HL-60 (cell line): ENCODE results near the gene RPE65.

Source experiments
- DNase-seq, 2 experiments: peaks; one replicate each; pipeline ENCODE4 v3.0.0-alpha.2; 2010 to 2020; ENCODE audit warnings: low read depth in 1 of 2, low spot score in 1 of 2
- H3K27ac ChIP-seq: fragments of 250-450 bp; sonication (Bioruptor Pico); replicated peaks from 2 replicates; pipeline ENCODE4 v1.5.1; 2020; ENCODE audit warnings: mild to moderate bottlenecking, moderate library complexity
- H3K27me3 ChIP-seq: fragments of 250-450 bp; sonication (Bioruptor Pico); 2 replicates; pipeline ENCODE4 v1.5.1; 2021; ENCODE audit warnings: mild to moderate bottlenecking, moderate library complexity; ENCODE audit not compliant: insufficient read depth, poor library complexity, severe bottlenecking
- H3K4me3 ChIP-seq: replicated peaks from 2 replicates; pipeline ENCODE4 v1.5.1; 2011; ENCODE audit warnings: mild to moderate bottlenecking, control low read depth, low read length; ENCODE audit not compliant: insufficient read depth
- GABPA ChIP-seq: IDR thresholded peaks from 2 replicates; pipeline ENCODE4 v1.6.1; 2012; ENCODE audit warnings: low read depth
- POLR2AphosphoS5 ChIP-seq: IDR thresholded peaks from 2 replicates; pipeline ENCODE4 v1.6.1; 2012; ENCODE audit warnings: low read depth
- SPI1 ChIP-seq: IDR thresholded peaks from 2 replicates; pipeline ENCODE4 v1.6.1; 2012; ENCODE audit warnings: low read depth, mild to moderate bottlenecking, borderline replicate concordance
- TF ChIP-seq, protein P1 (sequence below): IDR thresholded peaks from 2 replicates; pipeline ENCODE4 v1.6.1; 2012; ENCODE audit warnings: low read depth; ENCODE audit not compliant: insufficient replicate concordance
- TF ChIP-seq, protein P2 (sequence below): IDR thresholded peaks from one replicate; pipeline ENCODE4 v1.5.1; 2011; ENCODE audit warnings: low read length, control low read depth, inconsistent platforms; ENCODE audit not compliant: insufficient read depth

The RPE65 gene

DNA sequence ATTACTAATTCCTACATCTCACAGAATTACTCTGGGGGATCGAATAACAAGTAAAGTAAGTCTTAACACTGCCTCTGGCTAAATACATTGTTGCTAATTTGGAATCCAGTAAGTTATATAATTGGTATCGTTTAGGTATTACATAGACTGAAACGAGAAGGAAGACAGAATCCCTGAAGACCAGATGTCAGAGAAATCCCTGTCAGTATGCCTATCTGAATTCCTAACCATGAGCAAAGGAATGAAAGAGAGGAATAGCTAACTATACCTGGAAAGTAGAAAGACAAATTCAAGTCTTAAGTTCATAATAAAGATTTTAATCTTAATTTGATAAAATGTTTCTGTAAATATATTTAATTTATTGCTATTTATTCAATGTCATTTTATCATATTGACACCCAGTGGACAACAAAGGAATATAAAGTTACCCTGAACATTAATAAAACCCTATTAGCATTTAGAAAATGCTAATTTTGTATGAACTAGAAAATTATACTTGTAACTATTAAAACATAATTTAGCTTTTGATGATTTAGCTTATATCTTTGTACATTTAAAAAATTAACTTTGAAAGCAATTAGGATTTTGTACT, 35.8 kb upstream of the RPE65 start:
- Histone ChIP-seq H3K27ac (no peak overlapping the region), H3K4me3 (no peak overlapping the region), H3K27me3 (no peaks in the 10 kb centered on the region)
- DNase-seq: no peak
- TF ChIP-seq, protein P1, sequence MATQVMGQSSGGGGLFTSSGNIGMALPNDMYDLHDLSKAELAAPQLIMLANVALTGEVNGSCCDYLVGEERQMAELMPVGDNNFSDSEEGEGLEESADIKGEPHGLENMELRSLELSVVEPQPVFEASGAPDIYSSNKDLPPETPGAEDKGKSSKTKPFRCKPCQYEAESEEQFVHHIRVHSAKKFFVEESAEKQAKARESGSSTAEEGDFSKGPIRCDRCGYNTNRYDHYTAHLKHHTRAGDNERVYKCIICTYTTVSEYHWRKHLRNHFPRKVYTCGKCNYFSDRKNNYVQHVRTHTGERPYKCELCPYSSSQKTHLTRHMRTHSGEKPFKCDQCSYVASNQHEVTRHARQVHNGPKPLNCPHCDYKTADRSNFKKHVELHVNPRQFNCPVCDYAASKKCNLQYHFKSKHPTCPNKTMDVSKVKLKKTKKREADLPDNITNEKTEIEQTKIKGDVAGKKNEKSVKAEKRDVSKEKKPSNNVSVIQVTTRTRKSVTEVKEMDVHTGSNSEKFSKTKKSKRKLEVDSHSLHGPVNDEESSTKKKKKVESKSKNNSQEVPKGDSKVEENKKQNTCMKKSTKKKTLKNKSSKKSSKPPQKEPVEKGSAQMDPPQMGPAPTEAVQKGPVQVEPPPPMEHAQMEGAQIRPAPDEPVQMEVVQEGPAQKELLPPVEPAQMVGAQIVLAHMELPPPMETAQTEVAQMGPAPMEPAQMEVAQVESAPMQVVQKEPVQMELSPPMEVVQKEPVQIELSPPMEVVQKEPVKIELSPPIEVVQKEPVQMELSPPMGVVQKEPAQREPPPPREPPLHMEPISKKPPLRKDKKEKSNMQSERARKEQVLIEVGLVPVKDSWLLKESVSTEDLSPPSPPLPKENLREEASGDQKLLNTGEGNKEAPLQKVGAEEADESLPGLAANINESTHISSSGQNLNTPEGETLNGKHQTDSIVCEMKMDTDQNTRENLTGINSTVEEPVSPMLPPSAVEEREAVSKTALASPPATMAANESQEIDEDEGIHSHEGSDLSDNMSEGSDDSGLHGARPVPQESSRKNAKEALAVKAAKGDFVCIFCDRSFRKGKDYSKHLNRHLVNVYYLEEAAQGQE: no peak
- TF ChIP-seq GABPA: no peak
- TF ChIP-seq SPI1: no peak
- TF ChIP-seq, protein P2, sequence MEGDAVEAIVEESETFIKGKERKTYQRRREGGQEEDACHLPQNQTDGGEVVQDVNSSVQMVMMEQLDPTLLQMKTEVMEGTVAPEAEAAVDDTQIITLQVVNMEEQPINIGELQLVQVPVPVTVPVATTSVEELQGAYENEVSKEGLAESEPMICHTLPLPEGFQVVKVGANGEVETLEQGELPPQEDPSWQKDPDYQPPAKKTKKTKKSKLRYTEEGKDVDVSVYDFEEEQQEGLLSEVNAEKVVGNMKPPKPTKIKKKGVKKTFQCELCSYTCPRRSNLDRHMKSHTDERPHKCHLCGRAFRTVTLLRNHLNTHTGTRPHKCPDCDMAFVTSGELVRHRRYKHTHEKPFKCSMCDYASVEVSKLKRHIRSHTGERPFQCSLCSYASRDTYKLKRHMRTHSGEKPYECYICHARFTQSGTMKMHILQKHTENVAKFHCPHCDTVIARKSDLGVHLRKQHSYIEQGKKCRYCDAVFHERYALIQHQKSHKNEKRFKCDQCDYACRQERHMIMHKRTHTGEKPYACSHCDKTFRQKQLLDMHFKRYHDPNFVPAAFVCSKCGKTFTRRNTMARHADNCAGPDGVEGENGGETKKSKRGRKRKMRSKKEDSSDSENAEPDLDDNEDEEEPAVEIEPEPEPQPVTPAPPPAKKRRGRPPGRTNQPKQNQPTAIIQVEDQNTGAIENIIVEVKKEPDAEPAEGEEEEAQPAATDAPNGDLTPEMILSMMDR: no peak
- no peak for TF ChIP-seq POLR2AphosphoS5

DNA sequence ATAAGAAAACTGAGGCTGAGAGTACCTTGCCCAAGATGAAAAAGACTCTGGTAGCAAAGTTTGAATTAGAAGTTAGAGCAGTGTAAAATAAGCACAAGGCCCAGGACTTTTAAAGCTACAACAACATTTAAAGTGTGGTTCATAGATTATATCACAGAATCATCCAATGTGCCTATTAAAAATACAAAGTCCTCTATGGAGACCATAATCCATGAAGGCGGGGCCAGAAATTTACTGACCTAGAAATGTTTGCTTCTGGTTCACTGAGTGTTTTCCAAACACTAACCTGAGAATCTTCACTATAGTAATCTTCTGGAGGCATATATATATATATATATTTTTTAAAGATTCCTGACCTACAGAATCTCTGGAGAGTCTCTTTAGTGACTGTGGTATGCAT, 34.9 kb upstream of the RPE65 start:
- H3K4me3 ChIP-seq: no peak overlapping the region
- no peak overlapping the region for H3K27ac ChIP-seq
- no peaks in the 10 kb centered on the region for H3K27me3 ChIP-seq
- no peak for TF ChIP-seq GABPA
- no peak for TF ChIP-seq POLR2AphosphoS5
- TF ChIP-seq, protein P1: no peak
- no peak for TF ChIP-seq SPI1
- TF ChIP-seq, protein P2: no peak
- no peak for DNase-seq

DNA sequence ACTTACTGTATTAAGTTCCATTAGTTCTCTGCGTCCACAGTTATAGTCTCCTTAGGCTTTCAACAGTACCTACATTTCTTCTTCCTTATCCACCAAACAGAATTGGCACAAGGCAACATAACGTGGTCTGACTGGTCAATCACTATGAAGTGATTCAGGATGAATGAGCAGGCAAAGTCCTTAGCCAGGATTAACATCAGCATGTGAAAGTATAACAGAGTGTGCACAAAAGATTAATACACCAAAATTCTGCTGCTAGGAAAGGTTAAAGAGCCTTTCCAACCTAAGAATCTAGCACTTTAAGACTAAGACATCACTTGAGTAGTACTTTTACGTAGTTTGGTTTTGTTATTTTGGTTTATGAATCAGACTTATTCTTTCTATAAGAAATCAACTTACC, 31.3 kb upstream of the RPE65 start:
- no peak for DNase-seq
- no peak for TF ChIP-seq SPI1
- no peak for TF ChIP-seq GABPA
- TF ChIP-seq POLR2AphosphoS5: no peak
- TF ChIP-seq, protein P1: no peak
- TF ChIP-seq, protein P2: no peak
- H3K27me3 ChIP-seq: no peaks in the 10 kb centered on the region
- no peak overlapping the region for H3K4me3 ChIP-seq
- no peak overlapping the region for H3K27ac ChIP-seq
